Loucy (cell line): Measurements from ENCODE around the gene ZNF101.
A peak's percentile ranks its signal among the peaks of the same experiment; 100 is the strongest.

Experiments
- H2AFZ ChIP-seq: fragments of 200-600 bp; sonication (generic); 2 replicates; pipeline ENCODE4 v1.6.0; 2016; ENCODE audit warnings: antibody characterized with exemption, mild to moderate bottlenecking, low read length, moderate library complexity
- H3F3A ChIP-seq: fragments of 200-600 bp; 2 replicates; pipeline ENCODE4 v1.6.0; 2016; ENCODE audit warnings: antibody characterized with exemption, low read depth, mild to moderate bottlenecking
- H3K27me3 ChIP-seq: fragments of 200-600 bp; sonication (generic); 2 replicates; pipeline ENCODE4 v1.6.1; 2014; ENCODE audit warnings: low read length, mild to moderate bottlenecking; ENCODE audit not compliant: insufficient read depth, poor library complexity, severe bottlenecking
- H3K36me3 ChIP-seq: fragments of 200-600 bp; sonication (generic); 2 replicates; pipeline ENCODE4 v1.6.1; 2016; ENCODE audit warnings: low read length; ENCODE audit not compliant: insufficient read depth
- H3K4me1 ChIP-seq: fragments of 200-600 bp; sonication (generic); 2 replicates; pipeline ENCODE4 v1.5.1; 2014; ENCODE audit warnings: low read length, mild to moderate bottlenecking; ENCODE audit not compliant: insufficient read depth, poor library complexity, severe bottlenecking
- H3K4me2 ChIP-seq: fragments of 200-600 bp; sonication (generic); 2 replicates; pipeline ENCODE4 v1.6.0; 2014; ENCODE audit warnings: antibody characterized with exemption, low read length, low read depth, mild to moderate bottlenecking; ENCODE audit not compliant: poor library complexity, severe bottlenecking
- H3K4me3 ChIP-seq: fragments of 200-600 bp; sonication (generic); 2 replicates; pipeline ENCODE4 v1.5.1; 2014; ENCODE audit warnings: low read length, mild to moderate bottlenecking, mixed read lengths; ENCODE audit not compliant: poor library complexity, severe bottlenecking
- H3K79me2 ChIP-seq: fragments of 200-600 bp; sonication (generic); 2 replicates; pipeline ENCODE4 v1.6.1; 2014; ENCODE audit warnings: low read length; ENCODE audit not compliant: insufficient read depth
- H3K9ac ChIP-seq: fragments of 200-600 bp; sonication (generic); 2 replicates; pipeline ENCODE4 v1.6.0; 2014; ENCODE audit warnings: mild to moderate bottlenecking, low read depth, low read length, moderate library complexity; ENCODE audit not compliant: poor library complexity, severe bottlenecking
- H3K9me2 ChIP-seq: fragments of 200-600 bp; sonication (generic); replicated peaks from 2 replicates; pipeline ENCODE4 v1.6.1; 2016; ENCODE audit warnings: low read depth, low read length, mixed read lengths
- H3K9me3 ChIP-seq: fragments of 200-600 bp; sonication (generic); 2 replicates; pipeline ENCODE4 v1.6.1; 2014; ENCODE audit warnings: mild to moderate bottlenecking, antibody characterized with exemption, low read length, low read depth; ENCODE audit not compliant: insufficient read depth
- H4K20me1 ChIP-seq: fragments of 200-600 bp; sonication (generic); 2 replicates; pipeline ENCODE4 v1.6.0; 2014; ENCODE audit warnings: antibody characterized with exemption, low read length, mild to moderate bottlenecking; ENCODE audit not compliant: insufficient read depth, poor library complexity, severe bottlenecking
- EZH2phosphoT487 ChIP-seq: fragments of 200-600 bp; IDR thresholded peaks from 2 replicates; pipeline ENCODE4 v1.6.1; 2018; ENCODE audit warnings: antibody characterized with exemption, mild to moderate bottlenecking, moderate library complexity, borderline replicate concordance
- TF ChIP-seq, protein P1 (sequence below): fragments of 200-600 bp; sonication (generic); conservative IDR thresholded peaks from 2 replicates; pipeline ENCODE4 v1.5.1; 2014; ENCODE audit warnings: mild to moderate bottlenecking, antibody characterized with exemption, low read length

Gene ZNF101

DNA sequence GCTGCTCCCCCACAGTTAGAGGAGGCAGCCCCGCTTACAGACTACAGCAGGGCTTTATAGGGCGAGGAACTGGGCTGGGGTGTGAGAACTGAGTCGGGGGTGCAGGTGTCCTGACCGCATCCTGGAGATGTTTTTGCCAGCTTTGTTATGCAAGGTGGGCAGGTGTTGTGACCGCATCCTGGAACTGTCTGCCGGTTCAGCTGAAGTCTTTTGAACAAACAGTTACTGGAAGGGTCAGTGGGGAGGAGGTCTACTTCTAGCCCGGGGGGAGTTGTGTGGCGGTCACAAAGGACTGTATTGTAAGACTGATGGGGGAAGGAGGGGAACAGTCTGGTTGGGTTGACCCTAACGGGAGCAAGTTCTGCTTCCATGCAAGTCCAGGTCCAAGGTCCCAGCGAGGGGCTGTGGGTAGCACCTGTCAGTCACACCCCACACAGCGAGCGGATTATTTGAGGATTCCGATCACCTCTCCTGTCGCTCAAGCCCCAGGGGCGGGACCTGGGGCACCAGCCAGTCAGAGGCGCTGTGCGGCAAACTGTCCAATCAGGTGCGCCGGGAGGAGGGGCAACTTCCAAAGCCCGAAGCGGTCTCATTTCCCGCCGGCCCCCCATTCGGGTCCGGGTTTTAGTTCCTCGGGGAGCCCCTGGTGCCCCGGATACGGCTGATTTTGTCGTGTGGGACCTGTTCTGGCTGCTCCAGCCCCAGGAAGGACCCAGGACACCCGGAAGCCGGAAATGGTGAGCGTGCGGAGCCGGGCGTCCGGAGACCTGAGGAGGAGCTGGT, at the start of gene ZNF101:
ZNF101 (plus strand) TSS at position 610 of the 783 bp plus-strand sequence; CDS start at position 735, 125 bp downstream.
- TF ChIP-seq, protein P1, sequence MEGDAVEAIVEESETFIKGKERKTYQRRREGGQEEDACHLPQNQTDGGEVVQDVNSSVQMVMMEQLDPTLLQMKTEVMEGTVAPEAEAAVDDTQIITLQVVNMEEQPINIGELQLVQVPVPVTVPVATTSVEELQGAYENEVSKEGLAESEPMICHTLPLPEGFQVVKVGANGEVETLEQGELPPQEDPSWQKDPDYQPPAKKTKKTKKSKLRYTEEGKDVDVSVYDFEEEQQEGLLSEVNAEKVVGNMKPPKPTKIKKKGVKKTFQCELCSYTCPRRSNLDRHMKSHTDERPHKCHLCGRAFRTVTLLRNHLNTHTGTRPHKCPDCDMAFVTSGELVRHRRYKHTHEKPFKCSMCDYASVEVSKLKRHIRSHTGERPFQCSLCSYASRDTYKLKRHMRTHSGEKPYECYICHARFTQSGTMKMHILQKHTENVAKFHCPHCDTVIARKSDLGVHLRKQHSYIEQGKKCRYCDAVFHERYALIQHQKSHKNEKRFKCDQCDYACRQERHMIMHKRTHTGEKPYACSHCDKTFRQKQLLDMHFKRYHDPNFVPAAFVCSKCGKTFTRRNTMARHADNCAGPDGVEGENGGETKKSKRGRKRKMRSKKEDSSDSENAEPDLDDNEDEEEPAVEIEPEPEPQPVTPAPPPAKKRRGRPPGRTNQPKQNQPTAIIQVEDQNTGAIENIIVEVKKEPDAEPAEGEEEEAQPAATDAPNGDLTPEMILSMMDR, result no peak
- TF ChIP-seq EZH2phosphoT487, result no peak
- H3K4me3 ChIP-seq, result peak within 1 kb of the TSS; percentile 88
- no peaks in the 10 kb centered on the region; the same call in 1 of the 2 replicates for H3K36me3 ChIP-seq
- peak within 1 kb of the TSS; percentile 94 for H3K9ac ChIP-seq
- peak within 1 kb of the TSS; percentile 79 for H3K4me2 ChIP-seq
- H3K27me3 ChIP-seq, result no peaks in the 10 kb centered on the region
- H4K20me1 ChIP-seq, result peaks cover 7% of the 10 kb centered on the region
- no peaks in the 10 kb centered on the region for H3K9me2 ChIP-seq
- no peaks in the 10 kb centered on the region for H3K9me3 ChIP-seq
- H3F3A ChIP-seq, result 0 out of 2 replicates have a peak, but pooled peaks cover 3% of the 10 kb centered on the region
- H3K4me1 ChIP-seq, result peaks cover 12% of the 10 kb centered on the region
- peaks cover 44% of the 10 kb centered on the region for H3K79me2 ChIP-seq
- peak within 1 kb of the TSS; percentile 79 for H2AFZ ChIP-seq

DNA sequence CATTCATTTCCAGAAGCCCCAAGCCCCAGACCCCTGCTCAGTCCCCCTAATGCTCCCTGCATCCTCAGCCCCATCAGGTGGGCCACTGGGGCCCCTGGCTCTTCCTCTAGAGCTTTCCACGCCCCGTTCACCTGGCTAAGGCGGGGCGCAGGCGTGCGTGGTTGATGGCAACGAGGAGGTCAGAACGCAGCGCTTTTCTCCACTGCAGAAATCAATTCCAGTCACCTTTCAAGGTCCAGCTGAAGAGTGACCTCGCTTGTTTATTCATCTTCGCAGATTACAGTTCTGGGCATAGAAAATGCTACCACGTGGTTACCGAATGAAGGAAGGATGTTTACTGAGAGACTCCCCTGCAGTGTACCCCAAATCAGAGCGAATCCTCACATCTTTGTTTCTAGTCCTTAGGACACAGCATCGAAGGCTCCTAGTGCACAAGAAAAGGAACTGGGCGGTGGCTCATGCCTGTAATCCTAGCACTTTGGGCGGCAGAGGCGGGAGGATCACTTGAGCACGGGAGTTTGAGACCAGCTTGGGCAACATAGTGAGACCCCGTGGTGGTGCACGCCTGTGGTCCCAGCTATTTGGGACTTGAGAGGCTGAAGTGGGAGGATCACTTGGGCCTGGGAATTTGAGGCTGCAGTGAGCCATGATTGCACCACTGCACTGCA, 49.3 kb upstream of the ZNF101 start:
- H3K27me3 ChIP-seq, result no peaks in the 10 kb centered on the region
- H3K9me2 ChIP-seq, result no peaks in the 10 kb centered on the region
- peak overlapping the region; percentile 69 for H3K4me3 ChIP-seq
- H3F3A ChIP-seq, result no peaks in the 10 kb centered on the region
- H3K9ac ChIP-seq, result no peak overlapping the region
- no peaks in the 10 kb centered on the region for H4K20me1 ChIP-seq
- H3K79me2 ChIP-seq, result no peaks in the 10 kb centered on the region
- H2AFZ ChIP-seq, result peak overlapping the region; percentile 74; the same call in 1 of the 2 replicates
- H3K4me2 ChIP-seq, result peak overlapping the region; percentile 76
- no peaks in the 10 kb centered on the region for H3K36me3 ChIP-seq
- TF ChIP-seq, protein P1, result no peak
- no peak for TF ChIP-seq EZH2phosphoT487
- no peaks in the 10 kb centered on the region for H3K4me1 ChIP-seq
- no peaks in the 10 kb centered on the region for H3K9me3 ChIP-seq

DNA sequence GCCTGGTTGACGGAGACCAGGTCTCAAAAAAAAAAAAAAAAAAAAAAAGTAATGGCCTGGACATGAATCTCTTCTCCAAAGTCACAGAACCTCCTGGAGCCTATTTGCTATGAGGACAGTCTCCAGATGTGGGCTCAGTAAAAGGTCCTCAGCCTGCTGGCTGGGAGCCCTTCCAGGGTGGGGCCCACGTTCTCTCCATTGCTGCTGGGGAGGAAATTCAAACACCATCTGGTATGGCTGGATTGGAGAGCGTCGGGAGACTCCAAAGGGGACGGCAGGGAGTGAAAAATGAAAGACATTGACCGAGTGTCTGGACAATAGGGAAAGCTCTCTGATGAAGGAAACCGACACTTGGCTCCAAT, 48.8 kb upstream of the ZNF101 start:
- Histone ChIP-seq H3K27me3 (no peaks in the 10 kb centered on the region), H3K4me1 (no peaks in the 10 kb centered on the region), H3K9me3 (no peaks in the 10 kb centered on the region), H3F3A (no peaks in the 10 kb centered on the region), H4K20me1 (no peaks in the 10 kb centered on the region), H3K4me3 (no peak overlapping the region), H3K9me2 (no peaks in the 10 kb centered on the region), H2AFZ (no peak overlapping the region), H3K4me2 (no peak overlapping the region), H3K79me2 (no peaks in the 10 kb centered on the region), H3K36me3 (no peaks in the 10 kb centered on the region), H3K9ac (no peak overlapping the region)
- TF ChIP-seq EZH2phosphoT487, result no peak
- TF ChIP-seq, protein P1, result no peak
